Nephron progenitor cell (in vitro differentiated cells): Measurements from ENCODE around the gene LAMP1.

Experiments
- DNase-seq: peaks from one replicate; pipeline ENCODE4 v3.0.0; 2021
- H3K27ac Mint-ChIP-seq: 2 replicates; pipeline ENCODE4 v1.8.0; 2021; ENCODE audit warnings: mild to moderate bottlenecking, moderate library complexity, mixed read lengths
- H3K27me3 Mint-ChIP-seq: 2 replicates; pipeline ENCODE4 v1.8.0; 2021; ENCODE audit warnings: mild to moderate bottlenecking, low read depth, mixed read lengths; ENCODE audit not compliant: poor library complexity
- H3K36me3 Mint-ChIP-seq: 2 replicates; pipeline ENCODE4 v1.8.0; 2021; ENCODE audit warnings: low read depth, mixed read lengths
- H3K4me1 Mint-ChIP-seq: 2 replicates; pipeline ENCODE4 v1.8.0; 2021; ENCODE audit warnings: mixed read lengths
- H3K4me3 Mint-ChIP-seq: 2 replicates; pipeline ENCODE4 v1.8.0; 2021; ENCODE audit warnings: mild to moderate bottlenecking, moderate library complexity, mixed read lengths
- H3K9me3 Mint-ChIP-seq: 2 replicates; pipeline ENCODE4 v1.8.0; 2021; ENCODE audit warnings: mild to moderate bottlenecking, moderate library complexity, mixed read lengths
- TF ChIP-seq, protein P1 (sequence below): fragments of 200-600 bp; sonication (generic); IDR thresholded peaks from 2 replicates; pipeline ENCODE4 v1.5.0; 2021; ENCODE audit warnings: antibody characterized with exemption

LAMP1 gene

DNA sequence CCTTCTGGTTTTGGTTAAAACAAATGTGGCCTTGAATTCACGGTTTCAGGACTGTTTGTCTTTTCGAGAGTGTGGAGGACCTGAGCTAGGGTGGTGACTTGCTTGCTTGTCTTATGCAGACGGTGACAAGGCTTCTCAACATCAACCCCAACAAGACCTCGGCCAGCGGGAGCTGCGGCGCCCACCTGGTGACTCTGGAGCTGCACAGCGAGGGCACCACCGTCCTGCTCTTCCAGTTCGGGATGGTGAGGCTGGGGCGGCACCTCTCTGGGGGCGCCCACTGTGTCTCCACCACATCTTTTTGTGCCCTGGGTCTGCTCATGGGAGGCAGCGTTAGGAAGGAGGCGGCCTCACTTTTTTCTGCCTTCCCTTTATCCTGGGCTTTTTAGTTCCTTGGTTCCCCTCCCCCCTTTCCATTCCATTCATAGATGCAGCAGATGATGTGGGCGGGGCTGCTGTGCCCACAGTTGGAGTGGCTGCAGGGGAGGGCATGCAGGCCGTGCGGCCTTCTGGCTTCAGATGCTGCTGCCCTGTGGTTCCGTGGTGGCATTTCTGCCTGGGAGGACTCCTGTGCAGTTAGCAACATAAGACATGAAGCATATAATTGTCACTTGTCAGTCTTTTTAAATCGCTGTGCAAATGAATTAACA, 23.3 kb downstream of the LAMP1 start:
- Mint-ChIP-seq H3K4me1 (no peaks in the 10 kb centered on the region), H3K4me3 (no peak overlapping the region), H3K9me3 (no peaks in the 10 kb centered on the region), H3K27ac (no peak overlapping the region), H3K27me3 (peaks cover 6% of the 10 kb centered on the region), H3K36me3 (peaks cover 50% of the 10 kb centered on the region)
- TF ChIP-seq, protein P1, sequence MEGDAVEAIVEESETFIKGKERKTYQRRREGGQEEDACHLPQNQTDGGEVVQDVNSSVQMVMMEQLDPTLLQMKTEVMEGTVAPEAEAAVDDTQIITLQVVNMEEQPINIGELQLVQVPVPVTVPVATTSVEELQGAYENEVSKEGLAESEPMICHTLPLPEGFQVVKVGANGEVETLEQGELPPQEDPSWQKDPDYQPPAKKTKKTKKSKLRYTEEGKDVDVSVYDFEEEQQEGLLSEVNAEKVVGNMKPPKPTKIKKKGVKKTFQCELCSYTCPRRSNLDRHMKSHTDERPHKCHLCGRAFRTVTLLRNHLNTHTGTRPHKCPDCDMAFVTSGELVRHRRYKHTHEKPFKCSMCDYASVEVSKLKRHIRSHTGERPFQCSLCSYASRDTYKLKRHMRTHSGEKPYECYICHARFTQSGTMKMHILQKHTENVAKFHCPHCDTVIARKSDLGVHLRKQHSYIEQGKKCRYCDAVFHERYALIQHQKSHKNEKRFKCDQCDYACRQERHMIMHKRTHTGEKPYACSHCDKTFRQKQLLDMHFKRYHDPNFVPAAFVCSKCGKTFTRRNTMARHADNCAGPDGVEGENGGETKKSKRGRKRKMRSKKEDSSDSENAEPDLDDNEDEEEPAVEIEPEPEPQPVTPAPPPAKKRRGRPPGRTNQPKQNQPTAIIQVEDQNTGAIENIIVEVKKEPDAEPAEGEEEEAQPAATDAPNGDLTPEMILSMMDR, result no peak
- DNase-seq, result no peak

DNA sequence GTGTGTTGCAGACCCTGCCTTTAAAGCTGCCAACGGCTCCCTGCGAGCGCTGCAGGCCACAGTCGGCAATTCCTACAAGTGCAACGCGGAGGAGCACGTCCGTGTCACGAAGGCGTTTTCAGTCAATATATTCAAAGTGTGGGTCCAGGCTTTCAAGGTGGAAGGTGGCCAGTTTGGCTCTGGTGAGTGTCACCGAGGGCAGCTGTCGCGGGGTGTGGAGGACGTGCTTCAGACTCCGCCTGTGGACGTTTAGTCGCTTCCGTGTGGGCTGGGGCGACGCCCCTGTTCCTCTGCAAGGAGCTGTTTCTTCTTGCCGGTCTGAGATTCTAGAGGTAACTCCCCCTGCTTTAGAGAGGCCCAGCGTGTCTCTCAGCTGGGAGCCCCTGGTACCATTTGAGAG, 24.5 kb downstream of the LAMP1 start:
- peak overlapping the region; percentile 83 for H3K27ac Mint-ChIP-seq
- no peaks in the 10 kb centered on the region for H3K9me3 Mint-ChIP-seq
- no peak for DNase-seq
- no peaks in the 10 kb centered on the region for H3K4me1 Mint-ChIP-seq
- peaks cover 50% of the 10 kb centered on the region for H3K36me3 Mint-ChIP-seq
- TF ChIP-seq, protein P1, result no peak
- peaks cover 6% of the 10 kb centered on the region for H3K27me3 Mint-ChIP-seq
- H3K4me3 Mint-ChIP-seq, result no peak overlapping the region

DNA sequence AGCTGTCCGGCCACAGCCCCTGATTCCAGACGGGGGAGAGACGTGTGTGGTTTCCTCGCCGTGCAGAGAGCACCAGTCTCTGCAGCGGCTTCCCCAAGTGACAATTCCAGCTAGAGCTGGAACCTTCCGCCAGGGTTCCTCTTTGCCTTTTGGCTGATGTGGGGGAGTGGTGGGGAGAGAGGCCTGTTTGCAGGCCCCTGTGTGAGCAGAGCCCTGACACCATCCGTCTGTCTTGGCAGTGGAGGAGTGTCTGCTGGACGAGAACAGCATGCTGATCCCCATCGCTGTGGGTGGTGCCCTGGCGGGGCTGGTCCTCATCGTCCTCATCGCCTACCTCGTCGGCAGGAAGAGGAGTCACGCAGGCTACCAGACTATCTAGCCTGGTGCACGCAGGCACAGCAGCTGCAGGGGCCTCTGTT, 25.0 kb downstream of the LAMP1 start:
- H3K36me3 Mint-ChIP-seq, result peaks cover 50% of the 10 kb centered on the region

DNA sequence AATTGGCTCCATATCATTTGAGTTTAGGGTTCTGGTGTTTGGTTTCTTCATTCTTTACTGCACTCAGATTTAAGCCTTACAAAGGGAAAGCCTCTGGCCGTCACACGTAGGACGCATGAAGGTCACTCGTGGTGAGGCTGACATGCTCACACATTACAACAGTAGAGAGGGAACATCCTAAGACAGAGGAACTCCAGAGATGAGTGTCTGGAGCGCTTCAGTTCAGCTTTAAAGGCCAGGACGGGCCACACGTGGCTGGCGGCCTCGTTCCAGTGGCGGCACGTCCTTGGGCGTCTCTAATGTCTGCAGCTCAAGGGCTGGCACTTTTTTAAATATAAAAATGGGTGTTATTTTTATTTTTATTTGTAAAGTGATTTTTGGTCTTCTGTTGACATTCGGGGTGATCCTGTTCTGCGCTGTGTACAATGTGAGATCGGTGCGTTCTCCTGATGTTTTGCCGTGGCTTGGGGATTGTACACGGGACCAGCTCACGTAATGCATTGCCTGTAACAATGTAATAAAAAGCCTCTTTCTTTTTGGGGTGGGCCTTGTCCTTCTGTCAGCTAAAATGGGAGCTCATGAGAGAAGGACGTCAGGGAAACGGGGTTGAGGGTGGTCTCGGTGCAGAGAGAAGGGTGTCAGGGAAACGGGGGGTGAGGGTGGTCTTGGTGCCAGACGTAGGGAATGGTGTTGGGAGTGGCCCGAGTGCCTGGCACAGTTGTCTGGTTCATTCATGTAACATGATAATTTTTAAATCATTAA, 26.0 kb downstream of the LAMP1 start:
- Mint-ChIP-seq H3K36me3 (peaks cover 50% of the 10 kb centered on the region), H3K27ac (peak overlapping the region; percentile 94), H3K4me3 (no peak overlapping the region), H3K9me3 (no peaks in the 10 kb centered on the region), H3K4me1 (no peaks in the 10 kb centered on the region), H3K27me3 (peaks cover 4% of the 10 kb centered on the region)
- TF ChIP-seq, protein P1, result no peak
- DNase-seq, result no peak

More for the DNA sequence above, 25.0 kb downstream of the LAMP1 start:
- Mint-ChIP-seq H3K4me3 (no peak overlapping the region), H3K27me3 (peaks cover 6% of the 10 kb centered on the region), H3K27ac (peak overlapping the region; percentile 83), H3K9me3 (no peaks in the 10 kb centered on the region), H3K4me1 (no peaks in the 10 kb centered on the region)
- TF ChIP-seq, protein P1, result no peak
- DNase-seq, result no peak

DNA sequence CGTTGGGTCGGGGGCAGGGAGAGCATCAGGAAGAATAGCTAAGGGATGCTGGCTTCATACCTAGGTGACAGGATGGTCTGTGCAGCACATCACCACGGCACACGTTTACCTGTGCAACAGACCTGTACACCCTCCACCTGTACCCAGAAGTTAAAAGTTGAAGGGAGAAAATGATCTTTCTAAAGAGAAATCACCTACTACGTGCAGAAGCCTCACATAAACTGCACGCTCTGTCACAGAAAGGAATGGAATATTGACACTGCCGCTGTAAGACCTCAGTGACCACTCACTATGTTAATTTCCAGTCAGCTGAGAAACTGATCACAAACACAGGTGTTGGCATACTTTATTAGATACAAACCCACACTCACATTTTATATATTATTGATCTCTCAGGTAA, 26.8 kb downstream of the LAMP1 start:
- Mint-ChIP-seq H3K36me3 (peaks cover 50% of the 10 kb centered on the region), H3K9me3 (no peaks in the 10 kb centered on the region), H3K27me3 (no peaks in the 10 kb centered on the region), H3K4me1 (no peaks in the 10 kb centered on the region), H3K27ac (peak overlapping the region; percentile 94), H3K4me3 (no peak overlapping the region)
- no peak for DNase-seq
- TF ChIP-seq, protein P1, result no peak

DNA sequence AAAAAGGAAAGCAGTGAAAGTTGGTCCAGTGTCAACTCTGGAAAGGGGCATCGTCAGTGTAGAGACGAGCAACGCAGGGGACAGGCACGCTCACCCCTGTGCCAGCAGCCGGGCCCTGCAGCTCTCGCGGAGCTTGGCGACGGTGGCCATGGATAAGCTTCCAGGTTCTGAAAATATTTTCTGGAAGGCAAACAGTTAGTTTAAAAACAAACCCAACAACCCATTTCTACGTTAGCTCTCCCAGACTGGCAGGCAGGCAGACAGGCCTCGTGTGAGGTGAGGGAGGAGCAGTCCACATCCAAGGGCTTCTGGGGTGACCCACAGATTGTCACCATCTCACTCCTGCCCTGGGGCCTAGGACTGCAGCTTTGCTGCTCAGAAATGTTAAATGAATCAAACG, 27.4 kb downstream of the LAMP1 start:
- Mint-ChIP-seq H3K36me3 (peaks cover 50% of the 10 kb centered on the region), H3K27me3 (no peaks in the 10 kb centered on the region)

More for the DNA sequence above, 27.4 kb downstream of the LAMP1 start:
- TF ChIP-seq, protein P1, result no peak
- H3K9me3 Mint-ChIP-seq, result no peaks in the 10 kb centered on the region
- H3K27ac Mint-ChIP-seq, result no peak overlapping the region
- H3K4me1 Mint-ChIP-seq, result no peaks in the 10 kb centered on the region
- no peak overlapping the region for H3K4me3 Mint-ChIP-seq
- DNase-seq, result no peak
